HG03060 (cell line): ENCODE data around the gene HSPA9.
A peak's percentile ranks its signal among the peaks of the same experiment; 100 is the strongest.

Experiments used
- ATAC-seq: cut with Tn5 transposase; IDR thresholded peaks from one replicate; pipeline ENCODE4 v1.9.1; 2021; ENCODE audit warnings: low read depth, moderate number of reproducible peaks; ENCODE audit not compliant: unreplicated experiment

Gene HSPA9

DNA sequence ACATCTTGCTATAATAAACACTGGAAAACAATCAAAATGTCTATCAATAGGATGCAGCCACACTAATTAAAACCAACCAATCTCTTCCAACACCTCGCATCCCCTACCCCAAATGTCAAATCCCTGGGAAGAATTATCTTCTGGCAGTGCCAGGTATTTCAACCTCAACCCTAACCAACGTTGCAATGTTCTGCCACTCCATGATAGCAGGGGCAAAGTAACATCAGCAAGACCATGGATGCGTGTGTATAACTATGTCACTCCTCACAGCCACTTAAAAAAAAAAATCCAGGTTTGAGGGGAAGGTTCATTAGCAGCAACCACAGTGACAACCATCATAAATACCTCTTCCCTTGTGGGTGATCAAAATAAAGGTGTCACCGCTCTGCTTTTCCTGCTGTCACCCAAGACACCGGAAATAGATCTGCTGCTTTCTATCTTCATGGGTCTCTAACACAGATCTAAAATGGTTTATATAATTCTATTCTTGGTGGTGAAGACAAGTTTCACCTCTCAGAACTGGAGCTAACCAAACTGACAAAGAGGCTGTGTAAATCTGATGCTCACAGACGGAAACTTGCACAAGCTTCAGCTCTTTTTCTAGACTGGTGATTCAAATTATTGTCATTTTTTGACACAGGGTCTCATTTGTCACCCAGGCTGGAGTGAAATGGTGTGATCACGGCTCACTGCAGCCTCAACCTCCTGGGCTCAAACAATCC is 9.9 kb downstream of the HSPA9 start:
- ATAC-seq, result no peak

- ATAC-seq, result no peak
Observed at GRCh38 chr5:138564242-138564641, 11.0 kb downstream of the HSPA9 start.

GRCh38 chr5:138563340-138564118 is 11.7 kb downstream of the HSPA9 start:
- no peak for ATAC-seq

GRCh38 chr5:138560971-138561370 is 14.2 kb downstream of the HSPA9 start:
- ATAC-seq, result no peak

DNA sequence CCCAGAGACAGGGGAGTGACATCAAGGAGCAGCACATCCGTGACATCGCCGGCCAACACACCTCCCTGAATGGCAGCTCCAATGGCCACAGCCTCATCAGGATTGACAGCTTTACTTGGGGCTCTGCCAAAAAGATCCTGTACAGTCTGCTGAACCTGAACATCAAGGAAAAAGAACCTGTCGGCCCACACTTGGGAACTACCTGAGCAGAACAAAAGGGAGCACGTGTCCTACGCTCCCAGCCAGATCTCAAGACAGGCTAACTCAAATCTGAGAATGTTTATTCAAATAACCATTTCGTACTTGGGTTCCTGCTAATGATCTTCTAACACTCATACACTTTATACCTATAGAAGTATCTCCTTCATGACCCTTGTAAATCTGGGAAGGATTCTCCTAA is 15.3 kb downstream of the HSPA9 start:
- ATAC-seq, result no peak

GRCh38 chr5:138557677-138558076 is 17.5 kb downstream of the HSPA9 start:
- no peak for ATAC-seq

DNA sequence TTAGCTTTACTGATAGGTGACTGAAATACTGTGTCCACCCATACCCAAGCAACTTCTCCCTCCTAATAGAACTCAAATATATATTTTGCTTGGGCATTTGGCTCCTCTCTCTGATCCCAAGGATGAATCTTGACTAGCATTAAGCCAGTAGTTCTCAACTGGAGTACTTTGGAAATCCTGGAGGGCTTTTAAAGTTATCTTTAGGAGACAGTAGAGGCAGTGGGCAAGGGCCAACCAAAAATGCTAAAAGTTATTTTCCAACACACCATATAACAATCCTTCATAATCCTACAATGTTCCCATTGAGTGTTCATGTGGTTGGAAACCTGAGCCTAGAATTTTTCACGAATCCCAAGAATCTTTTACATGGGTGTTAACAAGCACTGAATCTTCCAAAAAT is 21.1 kb downstream of the HSPA9 start:
- ATAC-seq, result no peak

DNA sequence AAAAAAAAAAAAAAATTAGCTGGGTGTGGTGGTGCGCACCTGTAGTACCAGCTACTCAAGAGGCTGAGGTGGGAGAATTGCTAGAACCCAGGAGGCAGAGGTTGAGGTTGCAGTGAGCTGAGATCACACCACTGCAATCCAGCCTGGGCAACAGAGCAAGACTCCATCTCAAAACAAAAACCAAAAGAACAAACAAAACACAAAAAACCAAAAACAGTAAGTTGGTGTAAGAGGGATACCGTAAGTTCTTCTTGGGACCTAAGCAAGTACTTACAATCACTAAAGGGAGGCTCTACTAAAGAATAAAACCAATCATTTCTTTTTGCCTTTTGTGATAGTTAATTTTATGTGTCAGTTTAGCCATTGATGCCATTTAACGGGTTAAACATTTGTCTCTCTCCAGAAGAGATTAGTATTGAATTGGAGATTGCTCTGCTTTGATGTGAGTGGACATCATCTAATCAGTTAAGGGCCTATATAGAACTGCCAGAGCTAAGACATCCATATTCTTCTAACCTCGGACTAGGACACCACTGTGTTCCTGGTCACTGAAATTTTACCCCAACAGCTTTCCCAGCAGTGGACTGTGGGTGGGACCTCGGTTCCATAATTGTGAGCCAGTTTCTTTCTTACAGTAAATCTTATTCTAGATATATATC is 21.6 kb downstream of the HSPA9 start:
- ATAC-seq, result no peak

DNA sequence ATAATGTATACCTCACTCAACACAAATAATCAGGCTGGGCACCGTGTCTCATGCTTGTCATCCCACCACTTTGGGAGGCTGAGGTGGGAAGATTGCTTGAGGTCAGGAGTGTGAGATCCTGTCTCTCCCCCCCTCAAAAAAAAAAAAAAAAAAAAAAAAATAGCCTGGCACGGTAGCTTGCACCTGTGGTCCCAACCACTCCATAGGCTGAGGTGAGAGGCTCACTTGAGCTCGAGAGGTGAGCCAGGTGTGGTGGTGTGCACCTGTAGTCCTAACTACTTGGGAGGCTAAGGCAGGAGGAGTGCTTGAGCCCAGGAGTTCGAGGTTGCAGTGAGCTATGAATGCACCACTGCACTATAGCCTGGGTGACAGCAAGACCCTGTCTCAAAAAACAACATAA is 22.5 kb downstream of the HSPA9 start:
- ATAC-seq, result no peak

- ATAC-seq, result no peak
Observed at GRCh38 chr5:138549414-138549813, 25.8 kb downstream of the HSPA9 start.

- no peak for ATAC-seq
Observed at GRCh38 chr5:138545919-138546562, 29.2 kb downstream of the HSPA9 start.

DNA sequence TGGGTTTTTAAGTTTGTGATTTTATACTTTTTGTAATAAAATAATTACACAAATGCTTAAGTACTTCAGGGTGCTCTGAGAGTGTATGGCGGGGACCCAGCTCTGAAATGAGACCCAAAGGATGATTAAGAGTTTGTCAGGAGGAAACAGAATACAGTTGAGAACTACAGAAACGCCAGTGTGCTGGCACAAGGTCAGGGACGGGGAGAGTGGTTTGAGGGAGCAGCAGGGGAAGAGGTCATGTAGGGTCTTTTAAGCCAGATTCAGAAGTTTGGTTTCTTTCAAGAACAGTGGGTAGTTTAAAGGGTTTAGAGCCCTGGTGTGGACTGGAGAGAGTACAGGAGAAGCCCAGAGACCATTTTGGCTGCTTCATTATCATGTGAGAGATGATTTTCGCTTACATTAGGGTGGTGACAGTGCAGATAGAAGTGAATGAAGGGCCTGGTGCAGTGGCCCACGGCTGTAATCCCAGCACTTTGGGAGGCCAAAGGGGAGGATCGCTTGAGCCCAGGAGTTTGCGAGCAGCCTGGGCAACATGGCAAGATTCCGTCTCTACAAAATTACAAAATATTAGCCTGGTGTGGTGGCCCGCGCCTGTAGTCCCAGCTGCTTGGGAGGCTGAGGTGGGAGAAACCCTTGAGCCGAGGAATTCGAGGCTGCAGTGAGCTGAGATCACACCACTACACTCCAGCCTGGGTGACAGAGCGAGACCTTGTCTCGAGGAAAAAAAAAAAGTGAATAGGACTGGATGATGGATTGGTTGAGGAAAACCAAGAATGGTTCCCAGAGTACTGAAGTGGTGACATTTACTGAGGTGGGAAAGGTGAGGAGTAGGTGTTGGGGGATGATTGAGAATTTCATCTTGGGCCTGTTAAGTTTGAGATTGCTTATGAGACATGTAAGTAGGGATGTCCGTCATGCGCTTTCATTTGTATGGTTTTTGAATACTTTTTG is 30.7 kb downstream of the HSPA9 start:
- ATAC-seq, result no peak

DNA sequence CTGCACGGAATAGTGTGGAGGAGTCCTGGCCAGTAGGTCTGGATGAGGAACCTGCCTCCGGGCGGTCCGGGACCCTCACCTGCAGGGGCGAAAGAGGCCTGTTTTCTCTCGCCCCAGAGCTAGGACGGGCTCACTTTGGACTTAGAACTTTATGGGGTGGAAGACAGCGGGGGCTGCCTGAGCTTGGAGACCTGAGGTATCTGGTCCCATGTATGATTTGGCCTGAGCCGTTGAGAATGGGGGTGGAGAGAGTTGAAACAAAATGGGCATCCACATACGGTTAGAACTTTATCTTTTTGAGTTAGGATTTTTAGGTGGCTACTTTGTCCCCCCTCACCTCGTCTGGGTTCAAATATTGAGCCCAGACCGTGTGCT is 31.5 kb downstream of the HSPA9 start:
- peak; percentile 26 for ATAC-seq

GRCh38 chr5:138542956-138543729 is 32.1 kb downstream of the HSPA9 start, which contains the start of gene ETF1:
ETF1 (minus strand) TSS chr5:138543236; CDS start chr5:138542918, 318 bp downstream.
- ATAC-seq, result peak; percentile 78

DNA sequence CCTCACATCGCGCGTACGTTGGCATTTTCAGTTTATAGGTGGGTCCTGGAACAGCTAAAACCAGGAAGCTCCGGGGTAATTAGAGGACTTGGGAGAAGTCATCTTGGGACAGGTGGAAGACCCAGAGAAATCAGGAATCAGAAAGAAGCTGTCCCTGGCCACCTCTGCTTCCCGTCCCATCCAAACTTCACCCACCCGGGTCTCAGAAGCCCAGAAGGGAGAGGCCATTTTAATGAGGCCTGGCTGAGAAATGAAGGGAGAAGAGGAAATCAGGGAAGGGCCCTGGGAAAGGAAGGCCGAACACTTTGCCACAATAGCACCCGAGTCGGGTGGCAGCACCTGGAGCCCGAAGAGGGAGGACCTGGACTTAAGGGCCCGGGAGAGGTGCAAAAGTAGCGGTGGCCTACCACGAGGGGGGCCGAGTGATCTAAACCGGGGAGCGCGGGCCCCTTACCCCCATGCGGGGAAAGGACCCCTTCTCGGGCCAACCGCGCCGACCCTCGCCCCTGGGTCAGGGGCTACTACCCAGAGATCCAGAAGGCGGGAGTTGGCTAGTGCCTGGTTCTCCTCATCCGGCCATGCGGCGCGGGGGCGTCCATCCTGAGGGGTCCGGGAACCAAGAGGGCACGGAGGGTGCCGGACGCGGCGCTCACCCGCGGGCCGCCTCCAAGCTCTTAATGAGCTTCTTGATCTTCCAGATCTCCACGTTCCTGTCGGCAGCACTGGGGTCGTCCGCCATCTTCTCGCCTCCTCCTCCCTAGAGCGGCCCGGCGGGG is 32.8 kb downstream of the HSPA9 start:
- ATAC-seq, result no peak

DNA sequence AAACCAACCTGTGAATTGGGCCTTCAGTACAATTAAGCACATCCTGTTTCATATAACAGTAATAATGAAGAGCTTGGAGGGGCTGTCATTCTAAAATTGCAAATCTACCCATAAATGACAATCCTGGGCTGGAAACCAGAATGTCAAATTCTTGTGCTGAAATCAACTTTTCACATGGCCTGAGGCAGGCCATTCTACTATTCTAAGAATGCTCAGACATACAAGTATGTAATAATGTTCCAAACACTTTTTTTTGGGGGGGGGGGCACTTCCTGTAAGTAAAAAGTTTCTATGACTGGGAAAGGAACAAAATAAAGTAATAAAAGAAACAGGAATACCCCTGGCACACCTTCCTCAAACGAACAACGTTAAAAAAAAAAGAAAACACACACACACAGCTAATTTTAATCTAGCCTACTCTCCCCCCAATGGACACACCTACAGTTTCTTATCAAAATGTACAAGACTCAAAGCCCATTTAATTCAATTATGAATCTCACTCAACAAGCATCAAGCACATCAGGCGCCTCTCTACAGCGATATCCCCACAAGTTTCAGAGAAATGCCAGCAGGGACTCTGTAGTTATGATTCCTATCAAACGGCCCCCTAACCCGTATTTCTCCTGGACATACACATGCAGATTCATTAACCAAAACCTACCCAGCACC is 33.6 kb downstream of the HSPA9 start:
- no peak for ATAC-seq

DNA sequence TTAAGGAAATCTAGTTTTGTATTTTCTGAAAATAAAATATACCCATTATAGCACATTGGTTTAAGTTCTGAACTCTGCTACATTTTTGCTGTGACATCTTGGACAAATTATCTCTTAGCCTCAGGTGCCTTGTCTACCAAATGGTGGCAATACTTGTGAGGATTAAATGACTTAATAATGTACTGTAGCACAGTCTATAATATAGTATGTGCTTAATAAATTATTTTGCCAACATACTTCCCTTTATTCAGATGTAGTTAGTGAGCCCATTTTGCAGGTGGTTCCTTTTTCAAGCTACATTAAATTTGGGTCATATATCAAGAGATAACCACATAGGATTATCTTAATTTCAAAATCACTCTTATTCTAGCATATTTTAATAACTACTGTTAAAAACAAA is 35.4 kb downstream of the HSPA9 start:
- ATAC-seq, result no peak
